ENCODE data around the gene TTC9.

TTC9 gene

GRCh38 chr14:70716483-70716882, 74.8 kb downstream of the TTC9 start:
- DNase-seq (ENCODE audit: low read depth, low spot score), result no peak

GRCh38 chr14:70716958-70717357, 75.2 kb downstream of the TTC9 start:
- no peak for DNase-seq (ENCODE audit: low read depth, low spot score)

DNA sequence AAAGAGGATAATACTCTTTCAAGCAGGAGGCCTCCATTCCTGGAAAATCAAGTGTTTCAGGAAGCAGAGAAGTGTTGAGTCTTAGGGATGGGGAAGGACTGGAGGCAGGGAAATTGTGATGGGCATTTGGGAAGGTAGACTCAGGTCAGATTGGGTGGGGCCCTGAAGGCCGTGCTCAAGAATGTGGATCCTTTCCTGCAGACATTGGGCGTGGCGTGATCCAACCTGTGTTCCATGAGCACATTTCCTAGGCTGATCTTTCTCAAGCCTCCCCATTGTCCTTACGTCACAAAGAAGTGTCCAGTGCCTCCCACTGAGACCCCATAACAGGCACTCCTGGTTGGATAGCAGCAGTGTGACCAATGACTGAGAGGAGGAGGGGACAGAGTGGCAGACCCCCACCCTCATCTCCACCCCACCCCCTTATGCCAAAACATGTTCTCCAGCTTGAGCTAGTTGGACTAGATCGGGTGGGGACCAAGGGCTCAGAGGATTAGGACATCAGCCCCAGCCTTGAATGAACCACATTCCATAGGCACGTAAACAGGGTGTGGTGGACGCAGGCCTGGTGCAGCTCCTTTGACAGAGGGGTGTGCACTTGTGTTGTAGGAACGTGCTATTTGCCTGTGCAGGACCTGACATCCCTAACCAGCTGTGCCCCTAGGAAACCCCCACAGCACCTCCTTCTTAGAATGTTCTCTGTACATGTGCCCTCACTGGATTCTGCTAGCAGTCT, 76.8 kb downstream of the TTC9 start:
- DNase-seq (ENCODE audit: low read depth, low spot score), result no peak

DNA sequence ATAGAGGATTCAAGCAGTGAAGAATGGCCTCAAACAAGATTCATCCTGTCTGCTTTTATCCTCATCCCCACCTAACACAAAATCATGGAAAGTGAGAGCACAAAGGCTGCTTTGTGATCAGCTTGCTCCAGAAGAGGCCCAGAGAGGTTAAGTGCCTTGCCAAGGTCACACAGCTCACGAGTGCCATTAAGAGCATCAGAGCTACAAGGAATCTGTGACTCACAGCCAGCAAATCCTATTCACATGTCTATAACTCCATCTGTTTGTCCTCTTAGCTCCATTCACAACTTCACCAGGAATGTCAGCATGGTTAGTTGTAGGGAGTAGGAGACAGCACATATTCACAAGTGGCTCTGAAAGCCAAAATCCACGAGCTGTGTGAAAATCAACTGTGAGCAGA, 79.8 kb downstream of the TTC9 start:
- no peak for DNase-seq (ENCODE audit: low read depth, low spot score)

- no peak for DNase-seq (ENCODE audit: low read depth, low spot score)
These were observed 80.7 kb downstream of the TTC9 start for GRCh38 chr14:70722418-70722817.

DNA sequence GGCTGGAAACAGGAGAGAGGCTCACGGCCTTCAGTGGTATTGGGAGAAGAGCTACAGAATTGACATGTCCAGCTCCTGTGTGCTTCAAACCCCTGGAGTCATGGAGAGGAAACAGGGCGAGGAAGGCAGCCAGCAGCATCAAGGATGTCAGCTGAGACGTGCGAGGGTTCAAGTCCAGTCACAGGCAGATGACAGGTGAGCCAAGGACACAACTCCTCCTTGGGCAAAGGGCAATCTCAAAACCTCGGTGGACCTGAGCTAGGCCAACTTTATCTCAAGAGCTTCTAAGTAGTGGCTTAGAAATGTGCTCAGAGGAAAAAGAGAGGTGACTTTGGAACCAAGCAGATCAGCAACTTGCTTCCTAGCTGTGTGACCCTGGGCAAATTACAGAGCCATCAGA, 81.6 kb downstream of the TTC9 start:
- no peak for DNase-seq (ENCODE audit: low read depth, low spot score)

DNA sequence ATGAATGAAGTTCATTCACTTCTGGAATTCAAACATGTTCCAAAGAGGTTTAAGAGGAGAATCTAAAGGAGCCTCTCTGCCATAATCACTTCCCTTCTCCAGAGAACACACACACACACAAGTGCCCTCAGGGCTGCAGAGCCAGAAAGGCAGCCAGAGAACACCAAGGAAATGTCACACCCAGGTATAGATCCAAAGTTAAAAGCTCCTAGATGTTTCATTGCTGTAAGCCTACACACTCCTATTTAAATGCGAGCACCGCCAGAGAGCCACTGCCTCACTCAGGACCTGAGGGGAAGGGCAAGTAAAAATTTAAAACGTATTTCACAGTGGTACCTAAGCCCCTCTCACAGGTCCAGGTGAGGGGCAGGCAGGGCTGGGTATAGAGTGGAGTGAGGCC, 82.4 kb downstream of the TTC9 start:
- DNase-seq (ENCODE audit: low read depth, low spot score), result no peak

DNA sequence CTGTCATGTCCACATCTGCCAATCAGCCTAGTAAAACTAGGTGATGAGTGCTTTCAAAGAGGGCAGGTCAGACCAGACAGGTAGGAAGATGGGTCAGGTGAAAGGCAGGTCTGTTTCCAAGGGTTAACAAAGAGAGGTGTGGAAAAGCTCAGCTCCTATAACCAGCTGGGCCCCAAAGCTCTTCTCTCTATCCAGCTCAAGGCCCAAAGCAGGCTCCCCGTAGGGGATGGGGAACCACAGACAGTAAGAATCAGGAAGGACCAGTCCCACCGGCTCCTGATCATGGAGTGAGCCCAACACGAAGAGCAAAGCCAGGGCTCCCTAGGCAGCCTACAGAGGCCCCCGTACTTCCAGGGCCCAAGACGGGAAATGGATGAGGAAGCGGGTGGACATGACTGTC, 83.2 kb downstream of the TTC9 start:
- no peak for DNase-seq (ENCODE audit: low read depth, low spot score)
